ENCODE measurements around the gene ZFYVE28.

The ZFYVE28 gene

DNA sequence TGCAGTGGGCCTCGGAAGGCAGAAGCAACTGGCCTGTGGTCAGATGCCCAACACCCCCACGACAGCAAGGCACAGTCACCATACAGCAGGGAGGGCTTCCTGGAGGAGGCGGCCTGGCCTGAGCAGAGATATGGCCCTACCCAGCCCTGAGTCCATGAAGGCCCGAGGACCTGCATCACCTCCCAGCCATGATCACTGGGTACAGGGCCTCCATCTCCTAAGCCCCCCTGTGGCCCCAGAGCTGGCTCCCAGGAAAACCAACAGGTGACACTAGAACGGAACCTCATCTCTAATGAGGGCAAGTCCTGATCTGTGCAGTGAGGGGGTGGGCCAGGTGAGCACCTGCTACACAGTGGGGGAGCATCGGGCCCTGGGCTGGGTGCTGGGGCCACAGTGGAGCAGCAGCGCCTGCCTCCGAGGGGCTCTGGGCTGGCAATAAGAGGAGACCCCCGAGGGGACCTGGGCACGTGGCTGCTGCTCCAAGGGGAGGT, 130.3 kb downstream of the ZFYVE28 start:
- TF ChIP-seq, protein P1, sequence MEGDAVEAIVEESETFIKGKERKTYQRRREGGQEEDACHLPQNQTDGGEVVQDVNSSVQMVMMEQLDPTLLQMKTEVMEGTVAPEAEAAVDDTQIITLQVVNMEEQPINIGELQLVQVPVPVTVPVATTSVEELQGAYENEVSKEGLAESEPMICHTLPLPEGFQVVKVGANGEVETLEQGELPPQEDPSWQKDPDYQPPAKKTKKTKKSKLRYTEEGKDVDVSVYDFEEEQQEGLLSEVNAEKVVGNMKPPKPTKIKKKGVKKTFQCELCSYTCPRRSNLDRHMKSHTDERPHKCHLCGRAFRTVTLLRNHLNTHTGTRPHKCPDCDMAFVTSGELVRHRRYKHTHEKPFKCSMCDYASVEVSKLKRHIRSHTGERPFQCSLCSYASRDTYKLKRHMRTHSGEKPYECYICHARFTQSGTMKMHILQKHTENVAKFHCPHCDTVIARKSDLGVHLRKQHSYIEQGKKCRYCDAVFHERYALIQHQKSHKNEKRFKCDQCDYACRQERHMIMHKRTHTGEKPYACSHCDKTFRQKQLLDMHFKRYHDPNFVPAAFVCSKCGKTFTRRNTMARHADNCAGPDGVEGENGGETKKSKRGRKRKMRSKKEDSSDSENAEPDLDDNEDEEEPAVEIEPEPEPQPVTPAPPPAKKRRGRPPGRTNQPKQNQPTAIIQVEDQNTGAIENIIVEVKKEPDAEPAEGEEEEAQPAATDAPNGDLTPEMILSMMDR (IDR thresholded peaks at IDR 0.05; ENCODE audit: low read depth, low read length), result no peak
- DNase-seq (ENCODE audit: extremely low read depth, low read depth), result no peak

DNA sequence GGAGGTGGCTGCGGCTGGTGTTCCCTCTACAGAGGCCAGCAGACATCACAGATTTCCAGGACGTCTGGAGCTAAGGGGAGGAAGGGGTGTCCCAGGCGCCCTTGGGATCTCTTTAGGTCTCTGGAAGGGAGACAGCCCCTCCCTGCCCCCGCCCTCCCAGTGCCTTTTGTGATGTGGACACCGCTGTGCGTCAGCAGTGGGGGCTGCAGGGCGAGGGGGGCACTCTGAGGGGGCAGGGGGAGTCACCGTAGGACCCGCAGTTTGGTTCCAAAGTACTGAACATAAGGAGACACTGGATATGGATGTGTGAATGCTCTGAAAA, 130.9 kb downstream of the ZFYVE28 start:
- TF ChIP-seq, protein P1 (IDR thresholded peaks at IDR 0.05; ENCODE audit: low read depth, low read length), result no peak
- no peak for DNase-seq (ENCODE audit: extremely low read depth, low read depth)

DNA sequence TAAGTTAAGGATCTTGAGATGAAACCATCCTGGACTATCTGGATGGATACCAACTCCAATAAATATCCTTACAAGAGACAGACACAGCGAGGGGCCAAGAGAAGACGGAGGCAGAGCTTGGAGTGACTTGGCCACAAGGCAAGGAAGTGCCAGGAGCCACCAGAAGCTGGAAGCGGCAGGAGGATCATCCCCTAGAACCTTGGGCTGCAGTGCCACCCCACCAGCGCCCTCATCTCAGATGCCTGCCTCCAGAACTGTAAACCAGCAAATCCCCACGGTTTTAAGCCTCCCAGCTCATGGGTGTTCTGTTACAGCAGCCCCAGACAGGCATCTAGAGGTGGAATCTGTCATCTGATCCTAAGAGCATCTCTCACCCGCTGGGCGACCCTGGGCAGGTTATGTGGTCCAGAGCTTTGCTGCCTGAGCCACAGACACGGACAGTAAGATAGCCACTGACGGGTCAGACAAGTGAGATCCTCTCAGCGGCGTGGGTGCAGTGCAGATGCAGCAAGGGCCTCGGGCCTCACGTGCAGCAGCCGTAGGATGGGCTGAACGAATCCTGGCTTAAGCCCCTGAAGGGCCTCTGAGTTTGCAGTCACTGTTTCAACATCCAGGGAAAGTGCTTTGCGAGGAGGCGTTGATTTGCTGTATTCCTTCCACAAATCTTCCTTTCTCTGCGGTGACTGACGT, 131.4 kb downstream of the ZFYVE28 start:
- DNase-seq (ENCODE audit: extremely low read depth, low read depth), result no peak
- TF ChIP-seq, protein P1 (IDR thresholded peaks at IDR 0.05; ENCODE audit: low read depth, low read length), result no peak

DNA sequence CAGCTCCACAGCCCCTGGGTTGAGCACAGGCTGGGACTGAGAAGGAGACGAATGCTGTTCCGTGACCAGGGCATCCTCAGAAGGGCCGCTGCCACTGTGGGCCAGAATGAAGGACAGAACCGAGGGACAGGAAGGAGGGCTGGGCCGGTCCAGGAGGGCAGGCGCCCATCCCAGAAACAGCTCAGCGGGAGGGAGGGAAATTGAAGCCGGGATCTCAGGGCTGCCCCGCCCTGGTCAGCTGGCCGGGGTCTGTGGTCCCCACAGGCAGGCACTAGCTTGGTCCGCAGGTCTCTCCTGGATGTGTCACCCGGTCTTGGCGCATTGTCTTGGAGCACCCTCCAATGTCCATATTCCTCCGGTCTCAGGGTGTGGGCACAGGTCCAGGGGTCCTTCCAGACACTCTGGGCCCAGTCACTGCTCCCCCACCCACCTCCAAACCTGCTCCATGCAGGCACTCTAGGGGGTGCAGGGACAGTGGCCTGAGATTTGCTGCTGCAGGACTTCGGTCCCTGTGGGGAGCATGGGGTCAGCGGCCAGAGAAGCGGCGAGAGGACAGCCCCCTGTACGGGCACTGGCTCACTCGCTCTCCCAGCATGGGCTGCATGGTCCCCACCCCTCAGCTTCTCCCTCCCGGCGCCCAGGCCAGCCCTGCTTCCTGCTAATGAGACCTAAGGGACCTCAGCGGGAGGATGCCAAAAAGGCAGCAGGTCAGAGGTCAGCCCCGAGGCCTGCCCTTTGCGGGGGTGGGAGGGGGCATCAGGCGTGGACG, 132.6 kb downstream of the ZFYVE28 start:
- TF ChIP-seq, protein P1 (IDR thresholded peaks at IDR 0.05; ENCODE audit: low read depth, low read length), result no peak

DNA sequence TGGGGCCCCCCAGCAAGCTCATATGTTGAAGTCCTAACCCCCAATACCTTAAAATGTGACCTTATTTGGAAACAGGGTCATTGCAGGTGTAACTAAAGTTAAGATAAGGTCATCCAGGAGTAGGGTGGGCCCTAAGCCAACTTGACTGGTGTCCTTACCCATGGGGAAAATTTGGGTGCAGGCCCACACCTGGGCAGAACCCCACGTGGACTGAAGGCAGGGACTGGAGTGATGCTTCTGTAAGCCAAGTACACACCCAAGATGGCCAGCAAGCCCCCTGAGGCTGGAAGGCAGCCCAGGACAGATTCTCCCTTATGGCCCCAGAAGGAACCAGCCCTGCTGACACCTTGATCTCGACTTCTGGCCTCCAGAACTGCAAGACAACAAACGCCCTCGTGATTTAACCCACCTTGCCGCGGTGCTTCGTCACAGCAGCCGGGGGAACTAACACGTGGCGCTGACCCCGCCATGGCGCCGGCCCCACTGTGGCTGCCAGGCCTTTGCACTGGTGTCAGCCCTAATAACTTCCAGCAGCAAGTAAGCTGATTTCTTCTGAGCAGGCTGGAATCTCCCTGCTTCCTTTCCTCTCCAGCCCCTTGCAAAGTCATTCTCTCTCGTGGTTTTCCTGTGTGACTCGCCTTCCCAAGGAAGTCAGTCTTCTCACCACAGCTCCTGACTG, 133.4 kb downstream of the ZFYVE28 start:
- TF ChIP-seq, protein P1 (IDR thresholded peaks at IDR 0.05; ENCODE audit: low read depth, low read length), result no peak
- no peak for DNase-seq (ENCODE audit: extremely low read depth, low read depth)

More for the DNA sequence above, 132.6 kb downstream of the ZFYVE28 start:
- no peak for DNase-seq (ENCODE audit: extremely low read depth, low read depth)

DNA sequence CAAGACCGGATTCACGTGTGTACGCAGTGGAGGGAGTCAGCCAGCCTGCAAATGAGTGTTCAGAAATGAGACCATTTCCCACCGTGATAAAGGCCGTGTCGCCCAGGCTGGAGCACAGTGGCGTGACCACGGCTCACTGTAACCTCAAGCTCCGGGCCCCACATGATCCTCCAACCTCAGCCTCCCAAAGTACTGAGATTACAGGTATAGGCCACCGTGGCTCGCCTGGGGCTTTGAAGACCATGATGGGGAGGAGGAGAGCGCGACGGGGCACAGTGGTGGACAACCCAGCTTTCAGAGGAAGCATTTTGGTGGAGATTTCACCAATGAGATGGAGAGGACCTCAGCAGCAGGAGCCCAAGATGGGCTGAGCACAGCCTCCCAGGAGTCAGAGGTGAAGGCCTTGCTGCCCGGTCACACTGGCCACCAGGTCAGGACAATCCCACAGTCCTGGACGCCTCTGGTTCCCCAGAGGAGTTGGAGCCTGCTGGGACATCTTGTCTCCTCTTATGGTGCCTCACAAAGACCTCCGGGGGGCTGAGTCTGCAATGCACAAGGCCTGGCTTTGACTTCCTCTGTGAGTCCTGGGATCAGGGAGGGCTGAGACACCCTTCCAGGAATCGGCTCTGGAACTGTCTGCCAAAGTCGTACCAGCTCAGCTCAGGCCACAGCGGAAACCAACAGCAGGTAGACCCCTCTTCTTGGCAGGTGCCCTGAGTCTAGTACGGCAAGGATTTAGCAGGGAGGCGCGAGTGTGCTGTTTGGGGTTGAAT, 134.1 kb downstream of the ZFYVE28 start:
- TF ChIP-seq, protein P1 (IDR thresholded peaks at IDR 0.05; ENCODE audit: low read depth, low read length), result no peak
- DNase-seq (ENCODE audit: extremely low read depth, low read depth), result no peak

Measured in AG09319 (cell line).